ENCODE measurements around the gene GATA3.

Gene GATA3

GRCh38 chr10:8100366-8100765 is 45.9 kb downstream of the GATA3 start:
- DNase-seq (ENCODE audit: low spot score), result no peak

- no peak for DNase-seq (ENCODE audit: low spot score)
Observed at GRCh38 chr10:8102708-8103401, 48.4 kb downstream of the GATA3 start.

DNA sequence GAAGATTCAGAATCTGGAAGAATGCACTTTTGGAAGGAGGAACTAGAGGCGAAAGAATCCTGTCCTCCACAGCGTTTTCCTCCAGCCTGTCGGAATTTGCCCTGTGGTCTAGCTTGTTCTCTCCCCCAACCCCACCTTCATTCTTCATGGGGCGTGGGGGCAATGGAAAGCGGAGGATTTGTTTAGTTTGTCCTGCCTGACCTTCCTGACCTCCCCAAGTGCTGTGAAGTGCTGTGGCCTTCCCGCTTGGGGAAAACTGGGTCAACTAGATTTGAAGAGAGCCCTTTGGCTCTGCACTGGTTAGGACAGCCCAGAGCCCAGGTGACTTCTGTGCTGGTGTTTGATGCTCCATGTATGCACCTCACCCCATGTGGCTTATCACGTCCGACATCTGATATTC is 49.1 kb downstream of the GATA3 start:
- no peak for DNase-seq (ENCODE audit: low spot score)

DNA sequence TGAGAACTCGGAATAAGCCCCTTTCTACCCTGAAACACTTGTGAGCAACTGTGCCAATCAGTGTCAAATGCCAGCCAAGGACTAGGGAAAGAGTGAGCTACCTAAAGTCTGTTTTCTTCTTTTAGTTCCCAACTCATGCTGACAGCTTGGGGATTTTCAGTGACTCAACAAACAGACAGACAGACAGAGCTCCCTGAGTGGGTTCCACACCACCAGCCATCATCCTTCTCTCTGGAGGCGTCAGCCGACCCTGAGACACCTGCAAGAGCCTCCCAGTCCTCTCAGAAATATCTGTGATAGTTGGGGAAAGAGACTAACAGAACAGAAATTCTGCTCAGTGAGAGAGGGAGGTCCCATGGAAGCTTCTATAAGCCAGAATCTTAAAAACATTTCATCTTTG is 49.5 kb downstream of the GATA3 start:
- DNase-seq (ENCODE audit: low spot score), result no peak

DNA sequence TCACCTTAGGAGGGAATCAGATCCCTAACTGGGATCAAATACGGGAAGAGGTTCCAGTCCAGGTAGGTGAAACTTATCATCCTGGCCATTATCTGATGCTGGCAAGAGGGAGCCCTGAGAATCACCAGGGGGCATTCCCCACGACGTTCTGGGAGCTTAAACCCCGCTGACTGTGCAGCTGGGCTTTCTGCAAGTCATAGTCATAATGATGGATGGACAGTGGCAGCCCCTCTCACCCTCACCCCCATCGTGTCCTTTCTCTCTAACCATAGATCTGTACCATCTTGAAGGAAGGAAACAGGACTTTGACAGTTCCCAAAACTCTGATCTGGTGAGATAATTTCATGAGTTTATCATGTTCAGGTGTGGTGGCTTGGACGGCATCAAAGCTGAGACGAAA is 50.2 kb downstream of the GATA3 start:
- DNase-seq (ENCODE audit: low spot score), result no peak

- no peak for DNase-seq (ENCODE audit: low spot score)
Observed at GRCh38 chr10:8105932-8106331, 51.4 kb downstream of the GATA3 start.

GRCh38 chr10:8112230-8112905 is 57.9 kb downstream of the GATA3 start:
- DNase-seq (ENCODE audit: low spot score), result no peak

DNA sequence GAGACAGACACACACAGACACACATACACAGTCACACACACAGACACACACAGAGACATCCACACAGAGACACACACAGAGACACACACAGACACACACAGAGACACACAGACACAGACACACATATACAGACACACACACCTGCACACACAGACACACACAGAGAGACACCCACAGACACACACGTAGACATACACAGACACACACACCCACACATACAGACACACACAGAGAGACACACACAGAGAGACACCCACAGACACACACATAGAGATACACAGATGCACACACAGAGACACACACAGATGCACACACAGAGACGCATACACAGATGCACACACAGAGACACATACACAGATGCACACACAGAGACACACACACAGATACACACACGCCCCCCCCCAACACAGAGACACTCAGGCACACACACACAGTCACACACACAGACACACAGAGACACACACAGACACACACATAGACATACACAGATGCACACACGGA is 58.5 kb downstream of the GATA3 start:
- DNase-seq (ENCODE audit: low spot score), result no peak

DNA sequence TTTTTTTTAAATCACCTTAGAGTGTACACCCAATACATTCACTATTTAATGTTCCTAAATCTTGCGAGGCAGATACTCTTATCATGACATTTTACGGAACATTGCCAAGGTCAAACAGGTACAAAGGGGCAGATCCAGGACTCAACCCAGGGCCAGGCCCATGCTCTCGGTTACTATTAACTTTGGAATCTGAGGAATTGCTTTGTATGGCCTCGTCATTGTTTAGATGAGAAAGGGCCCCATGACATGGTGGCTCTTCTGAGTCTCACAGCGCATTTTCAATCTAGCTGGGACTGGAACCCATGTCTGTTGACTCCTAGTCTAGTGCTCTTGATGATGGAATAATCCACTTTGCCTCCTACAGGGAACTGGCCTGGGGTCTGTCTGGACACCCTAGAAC is 59.1 kb downstream of the GATA3 start:
- no peak for DNase-seq (ENCODE audit: low spot score)

DNA sequence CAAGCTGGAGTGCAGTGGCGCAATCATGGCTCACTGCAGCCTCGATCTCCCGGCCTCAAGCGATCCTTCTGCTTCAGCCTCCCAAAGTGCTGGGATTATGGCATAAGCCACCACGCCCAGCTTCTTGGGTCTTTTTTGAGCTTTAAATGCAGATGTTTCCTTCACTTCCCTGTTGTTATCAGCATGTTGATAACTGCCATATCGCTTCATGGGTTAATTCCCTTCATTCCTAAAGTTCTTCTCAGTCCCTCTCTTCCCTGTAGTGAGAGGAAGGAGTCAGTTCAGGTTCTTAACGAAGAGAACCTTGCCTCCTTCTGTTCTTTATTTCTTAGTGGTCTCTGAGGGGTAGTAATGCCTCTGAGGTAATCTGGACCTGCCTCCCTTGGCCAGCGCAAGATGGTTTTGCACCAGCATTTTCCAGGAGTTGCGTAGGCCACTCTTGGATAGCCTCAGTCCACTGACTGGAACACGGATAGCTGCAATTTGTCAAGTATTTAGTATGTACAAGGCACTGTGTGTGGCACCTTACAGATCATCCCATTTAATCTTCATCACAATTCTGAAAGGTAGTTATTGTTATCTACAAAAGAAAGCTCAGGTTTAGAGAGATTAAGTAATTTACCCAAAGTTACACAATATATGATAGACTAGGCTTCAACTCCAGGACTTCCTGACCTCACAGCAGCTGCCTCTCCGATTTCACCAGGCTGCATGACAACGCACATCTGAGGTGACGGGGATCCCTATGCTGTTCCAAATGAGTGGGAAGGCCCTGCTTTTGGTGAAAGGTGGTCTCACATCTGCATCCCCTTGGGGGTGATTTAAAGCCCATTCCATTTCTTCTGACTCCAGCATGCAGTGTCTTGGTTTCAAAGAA is 60.5 kb downstream of the GATA3 start:
- DNase-seq (ENCODE audit: low spot score), result no peak

DNA sequence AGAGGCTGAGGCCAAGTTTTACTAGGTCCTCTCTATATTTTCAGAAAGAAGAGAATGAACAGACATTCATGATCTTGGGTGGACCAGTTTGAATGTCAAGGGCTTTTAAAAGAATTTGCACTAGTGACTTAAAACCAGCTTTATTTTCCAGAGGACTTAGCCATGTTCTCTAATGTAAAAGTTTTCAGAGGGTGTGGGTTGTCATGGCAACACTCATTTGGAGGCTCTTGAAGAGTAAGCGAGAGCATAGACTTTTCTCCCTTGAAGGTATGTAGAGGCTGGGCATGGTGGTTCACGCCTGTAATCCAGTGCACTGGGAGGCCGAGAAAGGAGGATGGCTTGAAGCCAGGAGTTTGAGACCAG is 61.1 kb downstream of the GATA3 start:
- DNase-seq (ENCODE audit: low spot score), result no peak

GRCh38 chr10:8116474-8116873 is 62.0 kb downstream of the GATA3 start:
- DNase-seq (ENCODE audit: low spot score), result no peak

DNA sequence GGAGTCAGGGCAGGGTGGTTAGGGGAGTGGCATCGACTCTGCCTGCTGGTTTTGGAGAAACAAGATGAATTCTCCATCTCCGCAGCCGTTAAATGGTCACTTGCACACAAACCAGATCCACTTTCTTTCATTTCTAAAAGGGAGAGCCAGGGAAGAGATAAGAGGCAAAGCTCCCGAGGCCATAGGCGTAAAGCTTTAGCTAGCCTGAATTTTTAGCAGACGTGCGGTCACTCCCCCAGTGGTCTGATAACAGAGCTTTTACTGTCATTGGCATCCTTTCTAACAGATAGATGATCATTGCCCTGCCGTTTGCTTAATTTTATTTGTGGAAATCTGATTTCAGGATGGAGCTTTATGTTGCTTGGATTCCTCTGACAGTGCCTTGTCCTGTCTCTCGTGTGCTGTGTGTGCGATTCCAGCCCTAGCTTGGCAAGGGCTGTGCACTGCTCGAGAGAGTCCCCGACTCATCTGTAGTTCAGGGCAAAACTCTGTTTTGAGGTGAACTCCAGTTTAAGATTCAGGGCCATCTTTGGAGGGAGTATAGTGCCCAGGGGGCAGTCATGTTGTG is 62.5 kb downstream of the GATA3 start:
- DNase-seq (ENCODE audit: low spot score), result no peak

- DNase-seq (ENCODE audit: low spot score), result no peak
Observed at GRCh38 chr10:8121201-8121890, 66.9 kb downstream of the GATA3 start.

DNA sequence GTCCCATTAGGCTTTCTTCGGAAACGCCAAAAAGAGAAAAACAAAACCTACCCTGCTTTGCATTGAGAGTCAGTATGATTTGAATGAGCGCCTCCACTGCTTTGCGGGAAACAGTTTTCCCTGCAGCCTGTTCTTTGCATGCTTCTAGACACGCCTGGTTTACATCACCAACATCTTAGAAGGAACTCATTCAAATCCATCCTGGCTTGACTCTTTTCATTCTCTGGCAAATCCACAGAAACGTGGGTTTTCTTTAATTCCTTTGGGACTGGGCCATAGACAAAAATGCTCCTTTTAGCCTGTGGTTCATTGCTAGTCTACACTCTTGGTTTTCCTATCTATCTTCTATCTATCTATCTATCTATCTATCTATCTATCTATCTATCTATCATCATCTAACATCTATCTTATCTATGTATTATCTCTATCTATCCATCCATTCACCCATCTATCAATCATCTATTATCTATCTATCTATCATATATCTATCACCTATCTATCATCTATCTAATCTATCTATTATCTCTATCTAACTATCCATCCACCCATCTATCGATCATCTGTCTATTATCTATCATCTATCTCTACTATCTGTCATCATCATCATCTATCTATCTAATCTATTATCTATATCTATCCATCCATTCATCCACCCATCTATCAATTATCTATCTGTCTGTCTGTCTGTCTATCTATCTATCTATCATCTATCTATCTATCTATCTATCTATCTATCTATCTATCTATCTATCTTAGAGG is 68.3 kb downstream of the GATA3 start:
- DNase-seq (ENCODE audit: low spot score), result no peak

- no peak for DNase-seq (ENCODE audit: low spot score)
Observed at GRCh38 chr10:8124436-8124835, 69.9 kb downstream of the GATA3 start.

Measured in Ammon's horn (tissue), 1 donor.